H1 (cell line): ENCODE data around the gene PLAAT2. TPM values are rescaled to one million over a fixed set of nuclear protein-coding genes. Genes with fewer than 3 reads are reported as not detected.

Experiments
- CTCF ChIA-PET: fragments of 300-600 bp; sonication (Branson Sonifier 250); formaldehyde crosslinking; loops from one replicate; lab custom pipeline; 2021; ENCODE audit not compliant: partially characterized antibody; lab: Charles Lee
- POLR2A ChIA-PET: fragments of 300-600 bp; sonication (Branson Sonifier 250); formaldehyde crosslinking; loops from one replicate; lab custom pipeline; 2021; ENCODE audit warnings: inconsistent platforms; ENCODE audit not compliant: partially characterized antibody; lab: Charles Lee
- DNase-seq, 2 experiments: peaks; one replicate each; pipeline versions ENCODE4 v3.0.0 to v3.0.0-alpha.2; 2010 to 2022; ENCODE audit warnings: low spot score in 2 of 2, low read depth in 1 of 2, mixed read lengths in 1 of 2
- FAIRE-seq: peaks from 2 replicates; lab custom pipeline; 2011; peaks lifted over from hg19 to GRCh38; lab: Jason Lieb, UNC
- H2AFZ ChIP-seq: 2 replicates; pipeline ENCODE4 v1.8.1; 2012; ENCODE audit warnings: low read length, inconsistent platforms
- H2AK5ac ChIP-seq: 2 replicates; pipeline ENCODE4 v1.6.1; 2013; ENCODE audit warnings: low read depth, low read length
- H2BK120ac ChIP-seq: replicated peaks from 2 replicates; pipeline ENCODE3; 2013; ENCODE audit warnings: low read depth, low read length, inconsistent platforms
- H2BK12ac ChIP-seq: 2 replicates; pipeline ENCODE4 v1.6.1; 2013; ENCODE audit warnings: low read depth, low read length
- H2BK15ac ChIP-seq: 2 replicates; pipeline ENCODE4 v1.6.1; 2013; ENCODE audit warnings: low read length
- H2BK20ac ChIP-seq: 2 replicates; pipeline ENCODE4 v1.6.1; 2013; ENCODE audit warnings: low read length
- H2BK5ac ChIP-seq: 2 replicates; pipeline ENCODE4 v1.6.1; 2013; ENCODE audit warnings: low read depth, low read length
- H3K14ac ChIP-seq: 2 replicates; pipeline ENCODE4 v1.6.1; 2013; ENCODE audit warnings: inconsistent platforms; ENCODE audit not compliant: insufficient read length
- H3K18ac ChIP-seq: 2 replicates; pipeline ENCODE4 v1.6.1; 2013; ENCODE audit warnings: low read length; ENCODE audit errors: extremely low read depth
- H3K23ac ChIP-seq: 2 replicates; pipeline ENCODE4 v1.6.1; 2013; ENCODE audit warnings: inconsistent platforms; ENCODE audit not compliant: insufficient read length
- H3K23me2 ChIP-seq: 2 replicates; pipeline ENCODE4 v1.6.1; 2013; ENCODE audit warnings: low read depth, low read length
- H3K27ac ChIP-seq: 2 replicates; pipeline ENCODE4 v1.6.1; 2011; ENCODE audit warnings: low read depth, low read length, inconsistent platforms
- H3K27me3 ChIP-seq, 4 experiments: replicated peaks in 1 of 4; 1 replicate in 1 of 4; 2 replicates in 3 of 4; pipeline versions ENCODE4 v1.6.1 to v1.8.1; 2011 to 2013; ENCODE audit warnings: low read length in 3 of 4, mild to moderate bottlenecking in 3 of 4, inconsistent platforms in 2 of 4, mixed read lengths in 2 of 4, moderate library complexity in 1 of 4; ENCODE audit not compliant: control insufficient read depth in 3 of 4, insufficient read depth in 3 of 4; ENCODE audit errors: extremely low read depth in 1 of 4
- H3K36me3 ChIP-seq, 4 experiments: 2 replicates each; pipeline versions ENCODE4 v1.6.1 to v1.8.1; 2011 to 2013; ENCODE audit warnings: mild to moderate bottlenecking in 4 of 4, low read length in 3 of 4, moderate library complexity in 2 of 4, control low read depth in 1 of 4, inconsistent platforms in 1 of 4; ENCODE audit not compliant: insufficient read depth in 4 of 4, control insufficient read depth in 2 of 4
- H3K4ac ChIP-seq: replicated peaks from 2 replicates; pipeline ENCODE3; 2013; ENCODE audit warnings: low read length, low read depth, mixed read lengths, inconsistent platforms; ENCODE audit not compliant: insufficient read length
- H3K4me1 ChIP-seq, 4 experiments: replicated peaks in 1 of 4; 1 replicate in 1 of 4; 2 replicates in 3 of 4; pipeline versions ENCODE4 v1.6.1 to v1.8.1; 2011 to 2013; ENCODE audit warnings: low read length in 3 of 4, inconsistent platforms in 2 of 4, mixed read lengths in 1 of 4; ENCODE audit not compliant: insufficient read depth in 4 of 4, control insufficient read depth in 3 of 4
- H3K4me2 ChIP-seq, 2 experiments: 2 replicates each; pipeline versions ENCODE4 v1.6.1 to v1.8.1; 2011 to 2013; ENCODE audit warnings: low read depth in 2 of 2, low read length in 2 of 2, control low read depth in 1 of 2, inconsistent platforms in 1 of 2, mild to moderate bottlenecking in 1 of 2; ENCODE audit not compliant: insufficient read depth in 1 of 2
- H3K4me3 ChIP-seq, 4 experiments: fragments of 200-600, 300-600 bp in 1 of 4; sonication (generic), shearing (Covaris generic), sonication (Bioruptor Twin) in 1 of 4; 2 replicates each; pipeline versions ENCODE4 v1.5.1 to v1.8.1; 2011 to 2016; ENCODE audit warnings: low read length in 4 of 4, low read depth in 3 of 4, control low read depth in 2 of 4, inconsistent platforms in 2 of 4, mild to moderate bottlenecking in 2 of 4, mixed read lengths in 1 of 4, moderate library complexity in 1 of 4; ENCODE audit not compliant: insufficient read depth in 2 of 4; ENCODE audit errors: extremely low read depth in 1 of 4
- H3K56ac ChIP-seq: replicated peaks from 2 replicates; pipeline ENCODE3; 2013; ENCODE audit warnings: low read depth, mild to moderate bottlenecking, mixed read lengths, low read length, inconsistent platforms; ENCODE audit not compliant: insufficient read length
- H3K79me1 ChIP-seq: 2 replicates; pipeline ENCODE4 v1.6.1; 2013; ENCODE audit warnings: low read depth, low read length, control low read depth
- H3K79me2 ChIP-seq, 2 experiments: 2 replicates each; pipeline versions ENCODE4 v1.6.1 to v1.8.1; 2012 to 2013; ENCODE audit warnings: low read length in 2 of 2, mild to moderate bottlenecking in 2 of 2, inconsistent platforms in 1 of 2; ENCODE audit not compliant: insufficient read depth in 2 of 2, control insufficient read depth in 1 of 2
- H3K9ac ChIP-seq, 4 experiments: replicated peaks in 1 of 4; 1 replicate in 1 of 4; 2 replicates in 3 of 4; pipeline versions ENCODE4 v1.6.1 to v1.8.1; 2011 to 2013; ENCODE audit warnings: low read depth in 3 of 4, low read length in 3 of 4, control low read depth in 2 of 4, mild to moderate bottlenecking in 2 of 4, moderate library complexity in 2 of 4, inconsistent platforms in 1 of 4; ENCODE audit errors: extremely low read depth in 1 of 4
- H3K9me3 ChIP-seq, 2 experiments: 2 replicates each; pipeline versions ENCODE4 v1.6.1 to v1.8.1; 2012 to 2013; ENCODE audit warnings: mild to moderate bottlenecking in 2 of 2, moderate library complexity in 2 of 2, control low read depth in 1 of 2, inconsistent platforms in 1 of 2, low read depth in 1 of 2, low read length in 1 of 2, mixed read lengths in 1 of 2; ENCODE audit not compliant: insufficient read depth in 2 of 2
- H4K20me1 ChIP-seq, 2 experiments: replicated peaks in 1 of 2; 2 replicates each; pipeline versions ENCODE3 to v1.8.1; 2011 to 2013; ENCODE audit warnings: inconsistent platforms in 2 of 2, low read length in 2 of 2, mild to moderate bottlenecking in 1 of 2; ENCODE audit not compliant: insufficient read depth in 2 of 2, control insufficient read depth in 1 of 2
- H4K5ac ChIP-seq: 2 replicates; pipeline ENCODE4 v1.6.1; 2013; ENCODE audit warnings: low read length, low read depth, mixed read lengths, inconsistent platforms; ENCODE audit not compliant: insufficient read length
- H4K8ac ChIP-seq: 2 replicates; pipeline ENCODE4 v1.8.0; 2013; ENCODE audit warnings: mild to moderate bottlenecking, moderate library complexity, low read length, inconsistent platforms; ENCODE audit not compliant: insufficient read depth; ENCODE audit errors: extremely low read depth
- H4K91ac ChIP-seq: replicated peaks from 2 replicates; pipeline ENCODE3; 2013; ENCODE audit warnings: low read length, mixed read lengths, inconsistent platforms; ENCODE audit not compliant: insufficient read length
- BRCA1 ChIP-seq: IDR thresholded peaks from 2 replicates; pipeline ENCODE4 v1.6.1; 2012; ENCODE audit warnings: low read depth, low read length, improper control_type of control experiment
- CHD1 ChIP-seq: IDR thresholded peaks from 2 replicates; pipeline ENCODE4 v1.6.1; 2012; ENCODE audit warnings: low read depth, low read length, improper control_type of control experiment
- CTBP2 ChIP-seq: IDR thresholded peaks from 2 replicates; pipeline ENCODE4 v1.7.0; 2011; ENCODE audit warnings: borderline replicate concordance, mild to moderate bottlenecking, moderate library complexity, mixed read lengths, low read length; ENCODE audit not compliant: insufficient read depth, insufficient read length
- HDAC2 ChIP-seq, 2 experiments: fragments of 300-600 bp in 1 of 2; sonication (generic) in 1 of 2; IDR thresholded peaks; 2 replicates each; pipeline ENCODE4 v1.6.1; 2011 to 2012; ENCODE audit warnings: low read depth in 2 of 2, low read length in 2 of 2, mild to moderate bottlenecking in 2 of 2, moderate library complexity in 2 of 2, borderline replicate concordance in 1 of 2, inconsistent platforms in 1 of 2
- KDM1A ChIP-seq: fragments of 200-600, 300-600 bp; sonication (generic); IDR thresholded peaks from 2 replicates; pipeline ENCODE4 v1.7.1; 2016; ENCODE audit warnings: mild to moderate bottlenecking, low read length, borderline replicate concordance
- MAFK ChIP-seq: IDR thresholded peaks from 2 replicates; pipeline ENCODE4 v1.6.1; 2012; ENCODE audit warnings: low read depth, mild to moderate bottlenecking, improper control_type of control experiment, low read length
- NRF1 ChIP-seq: IDR thresholded peaks from 2 replicates; pipeline ENCODE4 v1.6.1; 2011; ENCODE audit warnings: mild to moderate bottlenecking, low read depth, low read length, improper control_type of control experiment
- POLR2A ChIP-seq, 2 experiments: IDR thresholded peaks; 1 replicate in 1 of 2; 2 replicates in 1 of 2; pipeline ENCODE4 v1.6.1; 2011; ENCODE audit warnings: low read depth in 2 of 2, low read length in 2 of 2, mild to moderate bottlenecking in 2 of 2; ENCODE audit errors: control extremely low read depth in 1 of 2
- SUZ12 ChIP-seq: fragments of 200-600 bp; sonication (generic); IDR thresholded peaks from 2 replicates; pipeline ENCODE4 v1.6.1; 2012; ENCODE audit warnings: mild to moderate bottlenecking, inconsistent platforms, low read length, moderate library complexity, mixed read lengths
- TCF12 ChIP-seq: IDR thresholded peaks from 2 replicates; pipeline ENCODE4 v1.6.1; 2011; ENCODE audit warnings: low read depth, mild to moderate bottlenecking, low read length
- WGBS, 2 experiments: shearing (Covaris generic) in 1 of 2; methylation state at CpG; one replicate each; pipeline versions ENCODE4 v1.1.6 to v1.1.7; 2013 to 2015; ENCODE audit warnings: low lambda C conversion rate in 2 of 2, mixed read lengths in 2 of 2, inconsistent platforms in 1 of 2, low coverage in 1 of 2, missing lambda C conversion rate in 1 of 2; ENCODE audit not compliant: insufficient replicate concordance in 2 of 2, insufficient coverage in 1 of 2, insufficient read length in 1 of 2; ENCODE audit errors: extremely low coverage in 1 of 2, missing lambda C conversion rate in 1 of 2; 5-methylcytosine and 5-hydroxymethylcytosine counted together
- polyA plus RNA-seq, 7 experiments: library from polyadenylated mRNA; depleted of rRNA in 3 of 7; stranded (reverse) in 5 of 7; unstranded in 2 of 7; fragments of >200 nt in 5 of 7; fragments of 200-250 nt in 2 of 7; gene quantifications; 1 replicate in 5 of 7; 2 replicates in 1 of 7; 4 replicates in 1 of 7; pipeline versions ENCODE4 v1.2.1 to v1.2.3, GENCODE V29; 2011 to 2013; ENCODE audit warnings: missing spikeins in 2 of 7, mixed read lengths in 2 of 7
- total RNA-seq: library from RNA; stranded (reverse); fragmentation: NEBNext Ultra II Directional; extraction: Animal tissue kit (Norgen Biotek cat#: 25700); gene quantifications from 2 replicates; pipeline ENCODE4 v1.2.1, GENCODE V29; 2021

PLAAT2 gene
- total and polyA plus RNA-seq, 2 of the 8 experiments (the other 6 are each of a cell fraction or from before 2014, with no cell fraction given) = 0.39 TPM; not detected in 1

GRCh38 chr11:63517156-63517555 is 46.0 kb downstream of the PLAAT2 start:
- H3K4me1 ChIP-seq = no peaks in the 10 kb centered on the region

More at GRCh38 chr11:63517156-63517555, 46.0 kb downstream of the PLAAT2 start:
- H2BK5ac ChIP-seq = no peak overlapping the region
- no peak for FAIRE-seq
- H4K5ac ChIP-seq = no peak overlapping the region
- H2BK12ac ChIP-seq = no peak overlapping the region
- H3K23me2 ChIP-seq = no peaks in the 10 kb centered on the region
- H3K27me3 ChIP-seq = no peaks in the 10 kb centered on the region; a peak in 1 of 7 replicates
- H2BK120ac ChIP-seq = no peak overlapping the region
- no peak overlapping the region for H4K91ac ChIP-seq
- no peak for TF ChIP-seq MAFK
- no peak for TF ChIP-seq TCF12
- no peak for TF ChIP-seq POLR2A (IDR thresholded peaks at IDR 0.05; ENCODE audit: control extremely low read depth in 1 of 2, low read depth in 2 of 2, low read length in 2 of 2)
- TF ChIP-seq SUZ12 = no peak
- TF ChIP-seq CHD1 = no peak
- no peak for TF ChIP-seq BRCA1
- no peak for TF ChIP-seq KDM1A
- no peak for TF ChIP-seq NRF1
- TF ChIP-seq CTBP2 = no peak
- no peak for TF ChIP-seq HDAC2 (IDR thresholded peaks at IDR 0.05; ENCODE audit: borderline replicate concordance in 1 of 2, low read depth in 2 of 2, low read length in 2 of 2)
- no peak overlapping the region for H3K23ac ChIP-seq
- H3K4me2 ChIP-seq = no peak overlapping the region
- no peak overlapping the region for H2AK5ac ChIP-seq
- no peak overlapping the region for H3K18ac ChIP-seq
- POLR2A ChIA-PET = interaction anchor here (0.7 to 1.8 kb wide), 3 partner anchors 9 to 109 kb away, joined by 3 to 5 read pairs (median 3); no protein-coding TSS in a partner anchor
- H3K79me2 ChIP-seq = no peaks in the 10 kb centered on the region
- no peak overlapping the region for H3K14ac ChIP-seq
- DNase-seq = no peak
- no peak overlapping the region for H3K4me3 ChIP-seq
- H4K20me1 ChIP-seq = no peaks in the 10 kb centered on the region
- peaks cover 7 to 9% of the 10 kb centered on the region in 2 experiments for H3K9me3 ChIP-seq
- no peak overlapping the region for H2BK15ac ChIP-seq
- H3K9ac ChIP-seq = no peak overlapping the region
- no peaks in the 10 kb centered on the region for H3K79me1 ChIP-seq
- no peak overlapping the region for H2BK20ac ChIP-seq
- H2AFZ ChIP-seq = no peak overlapping the region
- H3K36me3 ChIP-seq = peaks cover 0 to 6% (median 0%) of the 10 kb centered on the region in 4 experiments; a peak in 2 of 8 replicates
- H3K56ac ChIP-seq = no peak overlapping the region
- no peak overlapping the region for H3K4ac ChIP-seq
- CTCF ChIA-PET = interaction anchor here (1.5 kb wide), 1 partner anchor 89 kb away, joined by 3 read pairs; no protein-coding TSS in a partner anchor
- no peak overlapping the region for H3K27ac ChIP-seq
- no peak overlapping the region for H4K8ac ChIP-seq
- 92% methylated on average over 5 of the region's 5 CpGs; no CpG with 5 or more reads in 1 of the 2 experiments for WGBS, 2 experiments
